Neural cell (in vitro differentiated cells): ENCODE measurements around the gene CACNB2.

Experiments
- EP300 ChIP-seq: fragments of 450-650 bp; conservative IDR thresholded peaks from 2 replicates; pipeline ENCODE4 v1.6.1; 2014; ENCODE audit warnings: antibody characterized with exemption, mild to moderate bottlenecking, moderate library complexity; ENCODE audit not compliant: poor library complexity, severe bottlenecking
- POLR2AphosphoS5 ChIP-seq: IDR thresholded peaks from 2 replicates; pipeline ENCODE4 v1.6.1; 2012
- TF ChIP-seq, protein P1 (sequence below): fragments of 450-650 bp; IDR thresholded peaks from 2 replicates; pipeline ENCODE4 v1.5.1; 2014; ENCODE audit warnings: antibody characterized with exemption, mild to moderate bottlenecking, moderate library complexity; ENCODE audit not compliant: poor library complexity, severe bottlenecking

DNA sequence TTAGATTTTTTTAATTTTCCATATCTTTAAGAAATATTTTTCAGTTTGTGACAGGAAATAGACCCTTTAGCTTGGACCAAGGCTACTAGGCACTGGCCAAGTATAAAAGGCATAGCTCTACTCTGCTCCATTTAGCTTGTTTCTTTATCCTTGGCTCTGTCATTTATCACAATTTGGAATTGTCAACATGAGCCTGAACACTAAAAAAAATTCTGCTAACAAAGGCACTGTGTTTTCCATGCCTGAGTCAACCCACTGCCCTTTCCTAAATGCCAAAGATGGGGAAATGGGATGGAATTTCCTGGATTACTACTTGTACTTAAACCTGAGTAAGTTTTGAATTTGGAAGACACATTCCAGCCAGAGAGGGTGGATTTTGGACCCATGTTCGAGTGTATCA is 382.8 kb downstream of the CACNB2 start:
- TF ChIP-seq, protein P1, sequence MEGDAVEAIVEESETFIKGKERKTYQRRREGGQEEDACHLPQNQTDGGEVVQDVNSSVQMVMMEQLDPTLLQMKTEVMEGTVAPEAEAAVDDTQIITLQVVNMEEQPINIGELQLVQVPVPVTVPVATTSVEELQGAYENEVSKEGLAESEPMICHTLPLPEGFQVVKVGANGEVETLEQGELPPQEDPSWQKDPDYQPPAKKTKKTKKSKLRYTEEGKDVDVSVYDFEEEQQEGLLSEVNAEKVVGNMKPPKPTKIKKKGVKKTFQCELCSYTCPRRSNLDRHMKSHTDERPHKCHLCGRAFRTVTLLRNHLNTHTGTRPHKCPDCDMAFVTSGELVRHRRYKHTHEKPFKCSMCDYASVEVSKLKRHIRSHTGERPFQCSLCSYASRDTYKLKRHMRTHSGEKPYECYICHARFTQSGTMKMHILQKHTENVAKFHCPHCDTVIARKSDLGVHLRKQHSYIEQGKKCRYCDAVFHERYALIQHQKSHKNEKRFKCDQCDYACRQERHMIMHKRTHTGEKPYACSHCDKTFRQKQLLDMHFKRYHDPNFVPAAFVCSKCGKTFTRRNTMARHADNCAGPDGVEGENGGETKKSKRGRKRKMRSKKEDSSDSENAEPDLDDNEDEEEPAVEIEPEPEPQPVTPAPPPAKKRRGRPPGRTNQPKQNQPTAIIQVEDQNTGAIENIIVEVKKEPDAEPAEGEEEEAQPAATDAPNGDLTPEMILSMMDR: no peak
- TF ChIP-seq EP300 (no peak), POLR2AphosphoS5 (no peak)
